COLO829 (cell line): ENCODE results near the gene NAA16.
"Not testable (repeated sequence)": the region's sequence is repeated elsewhere in the genome, so short reads cannot be mapped to it uniquely, and the experiment has no call there.

Experiments used
- DNase-seq: peaks from one replicate; pipeline ENCODE4 v3.0.0; 2012; ENCODE audit warnings: low spot score

The NAA16 gene

DNA sequence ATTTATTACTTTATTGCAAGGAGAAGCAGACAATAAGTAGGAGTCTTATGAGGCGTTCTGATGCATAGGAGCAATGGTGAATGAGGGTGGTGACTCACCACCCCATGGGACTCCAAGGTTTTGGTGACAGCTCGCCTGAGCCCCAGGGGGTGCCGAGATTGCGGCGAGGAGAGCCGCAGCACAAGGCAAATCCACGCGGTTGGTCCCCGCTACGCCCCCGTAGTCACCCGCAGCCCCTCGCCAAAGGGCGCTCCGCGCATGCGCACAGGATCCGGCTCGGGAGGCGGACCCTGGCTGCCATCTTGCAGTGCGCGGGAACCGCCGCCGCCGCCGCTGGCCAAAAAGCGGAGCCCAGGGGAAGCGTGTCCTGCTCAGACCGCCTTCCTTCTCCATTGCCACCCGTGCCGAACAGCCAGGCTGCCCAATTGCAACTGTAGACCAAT lies at the start of gene NAA16:
NAA16 (plus strand) TSS at position 305 of the 443 bp plus-strand sequence. CDS start 262 bp downstream, outside the sequence.
- DNase-seq, result peak; percentile 93

DNA sequence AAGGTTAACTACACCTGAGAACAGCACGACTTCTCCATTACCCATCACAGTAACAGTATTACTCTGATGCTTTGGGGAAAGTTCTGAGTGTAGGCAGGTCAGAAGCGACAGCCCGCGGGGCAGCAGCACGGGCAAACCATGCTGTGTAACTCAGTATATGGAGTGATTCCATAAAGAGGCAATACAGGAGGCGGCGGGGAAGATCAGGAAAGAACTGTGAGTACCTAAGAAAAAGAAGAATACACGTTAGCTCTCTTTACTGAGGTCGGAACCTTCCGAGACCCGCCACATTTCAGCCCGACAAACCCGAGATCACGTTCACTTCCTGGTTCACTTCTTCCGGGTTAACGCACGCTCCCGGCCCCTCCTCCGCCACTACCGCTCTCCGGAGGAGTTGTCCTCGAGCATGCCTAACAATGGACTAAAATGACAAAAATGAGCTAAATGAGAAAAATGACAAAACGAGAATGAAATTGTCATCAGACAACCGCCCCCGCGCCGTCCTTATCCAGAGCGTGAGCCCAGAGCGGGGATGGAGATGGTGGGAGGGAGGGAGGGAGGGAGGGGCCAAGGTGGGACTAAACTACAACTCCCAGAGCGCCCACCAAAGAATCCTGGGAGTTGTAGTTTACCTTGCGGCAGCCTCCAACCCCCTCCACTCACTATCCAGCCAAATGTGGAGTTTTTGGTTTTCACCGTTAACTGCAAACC lies 47.7 kb upstream of the NAA16 start, which contains the start of gene MTRF1:
MTRF1 (minus strand) TSS at position 316 of the 711 bp plus-strand sequence. CDS start 2,669 bp downstream, outside the sequence.
- peak; percentile 86 for DNase-seq

DNA sequence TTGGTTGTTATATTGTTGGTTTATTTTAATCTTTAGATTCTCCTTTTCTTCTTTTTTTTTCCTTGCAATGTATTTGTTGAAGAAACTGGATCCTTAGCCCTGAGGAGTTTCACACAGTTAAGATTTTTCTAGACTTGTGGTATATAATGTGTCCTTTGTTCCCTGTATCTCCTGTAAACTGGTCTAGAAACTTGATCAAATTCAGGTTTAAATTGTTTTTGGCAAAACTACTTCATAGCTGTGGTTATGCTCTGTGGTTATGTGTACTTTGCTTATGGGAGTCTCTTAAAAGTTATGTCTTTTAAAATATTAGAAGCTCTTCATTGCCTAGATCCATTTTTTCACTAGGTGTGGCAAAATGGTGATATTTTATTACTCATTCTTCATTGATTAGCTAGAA lies 44.0 kb upstream of the NAA16 start:
- DNase-seq, result peak; percentile 42

DNA sequence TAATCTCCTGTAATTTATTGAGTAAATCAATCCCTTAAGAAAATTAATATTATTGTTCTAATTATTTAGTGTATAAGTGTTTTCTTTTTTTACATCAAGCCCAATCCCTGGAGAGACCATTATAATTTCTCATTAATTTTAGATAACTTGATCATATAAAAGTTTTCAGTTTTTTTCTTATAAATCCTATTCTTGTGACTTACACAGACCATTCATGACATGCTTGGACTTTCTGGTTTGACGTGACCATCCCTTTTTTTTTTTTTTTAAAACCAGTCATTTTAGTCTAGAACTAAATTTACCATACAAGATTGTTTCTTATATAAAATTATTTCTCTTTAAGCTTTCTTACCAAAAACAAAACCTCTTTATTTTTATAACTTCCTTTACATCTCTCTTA lies 42.3 kb upstream of the NAA16 start:
- no peak for DNase-seq

DNA sequence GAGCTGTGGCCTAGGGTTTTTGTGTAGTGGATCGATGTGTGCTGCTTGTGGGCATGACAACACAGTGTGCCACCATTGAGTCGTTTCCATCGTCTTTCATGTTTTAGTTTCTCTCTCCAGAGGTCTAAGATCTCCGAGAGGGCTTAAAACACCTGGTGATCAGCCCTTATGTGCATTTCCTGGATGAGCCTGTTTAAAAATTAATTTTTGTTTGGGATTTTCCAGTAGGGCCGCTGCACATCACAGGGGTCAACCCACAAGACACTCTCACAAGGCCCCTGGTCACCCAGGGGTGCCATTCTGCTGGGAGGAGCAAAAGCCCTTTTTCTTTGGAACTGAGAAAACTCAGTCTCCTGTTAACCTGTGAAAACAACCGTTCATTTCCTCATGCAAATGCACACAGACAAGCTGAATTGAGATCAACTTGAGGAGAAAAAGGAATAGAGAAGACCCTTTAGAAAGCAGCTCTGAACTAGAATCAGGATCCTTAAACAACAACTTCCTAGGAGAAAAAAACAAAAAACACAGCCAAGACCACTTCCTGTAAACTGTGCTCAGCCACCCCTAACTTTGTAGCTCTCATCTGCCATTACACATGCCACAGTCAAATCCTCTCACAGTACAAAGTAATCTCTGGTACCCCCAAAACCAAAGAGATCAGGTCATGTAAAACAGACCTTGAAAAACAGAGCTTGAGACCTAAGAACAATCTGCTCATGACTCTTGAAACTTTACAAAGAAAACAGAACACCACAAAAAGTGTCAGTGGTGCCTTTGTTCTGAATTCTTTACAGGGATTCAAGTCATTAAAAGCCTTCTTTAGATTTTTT lies 39.4 kb upstream of the NAA16 start:
- DNase-seq, result no peak

DNA sequence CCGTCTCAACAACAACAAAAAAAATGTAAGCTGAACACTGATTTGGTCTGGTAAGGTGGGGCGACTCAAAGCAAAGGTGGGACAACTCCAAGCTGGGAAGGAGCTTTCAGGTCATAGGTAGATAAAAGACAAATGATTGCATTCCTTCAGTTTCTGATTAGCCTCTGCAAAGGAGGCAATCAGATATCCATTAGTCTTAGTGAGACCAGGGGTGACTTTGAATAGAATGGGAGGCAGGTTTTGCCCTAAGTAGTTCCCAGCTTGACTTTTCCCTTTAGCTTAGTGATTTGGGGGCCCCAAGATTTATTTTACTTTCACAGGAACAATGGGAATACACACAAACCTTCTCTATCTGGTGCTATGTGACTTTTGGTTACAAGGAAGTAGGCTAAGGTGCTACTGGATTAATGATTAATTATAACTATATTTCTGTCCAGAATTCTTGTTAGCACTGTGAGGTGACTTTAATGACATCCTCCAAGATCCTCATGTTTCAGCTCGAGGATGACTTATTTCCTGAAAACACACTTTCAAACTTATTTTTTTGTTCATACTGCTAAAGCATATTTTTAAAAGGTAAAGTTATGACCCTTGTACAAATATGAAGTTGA lies 37.1 kb upstream of the NAA16 start:
- DNase-seq, result no peak

DNA sequence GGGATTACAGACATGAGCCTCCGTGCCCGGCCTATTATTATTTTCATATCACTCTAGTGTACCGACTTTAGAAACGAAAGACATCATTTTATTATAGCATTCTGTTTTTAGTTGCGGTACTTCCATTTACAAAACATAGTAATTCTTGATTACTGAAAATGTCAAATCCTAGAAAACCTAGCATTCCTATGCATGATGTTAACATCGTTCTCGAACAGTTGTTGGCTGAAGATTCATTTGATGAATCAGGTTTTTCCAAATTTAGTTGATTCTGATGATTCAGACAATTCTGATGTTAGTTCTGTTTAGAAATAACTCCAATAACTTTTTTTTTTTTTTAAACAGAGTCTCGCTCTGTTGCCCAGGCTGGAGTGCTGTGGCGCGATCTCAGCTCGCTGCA lies 36.2 kb upstream of the NAA16 start:
- DNase-seq, result no peak

DNA sequence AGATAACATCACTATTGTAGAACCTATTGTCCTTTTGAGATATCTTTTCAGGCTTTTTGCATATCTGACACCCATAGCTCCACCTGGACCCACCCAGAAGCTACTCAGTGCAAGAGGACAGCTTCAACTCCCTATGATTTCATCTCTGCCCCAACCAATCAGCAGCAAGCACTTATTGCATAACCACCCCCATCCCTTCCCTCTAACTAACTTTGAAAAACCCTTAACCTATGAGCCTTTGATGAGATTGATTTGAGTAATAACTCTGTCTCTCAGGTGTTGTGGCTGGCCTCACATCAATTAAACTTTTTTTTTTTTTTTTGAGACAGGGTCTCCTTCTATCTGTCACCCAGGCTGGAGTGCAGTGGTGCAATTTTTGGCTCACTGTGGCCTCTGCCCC lies 34.2 kb upstream of the NAA16 start:
- DNase-seq, result no peak

DNA sequence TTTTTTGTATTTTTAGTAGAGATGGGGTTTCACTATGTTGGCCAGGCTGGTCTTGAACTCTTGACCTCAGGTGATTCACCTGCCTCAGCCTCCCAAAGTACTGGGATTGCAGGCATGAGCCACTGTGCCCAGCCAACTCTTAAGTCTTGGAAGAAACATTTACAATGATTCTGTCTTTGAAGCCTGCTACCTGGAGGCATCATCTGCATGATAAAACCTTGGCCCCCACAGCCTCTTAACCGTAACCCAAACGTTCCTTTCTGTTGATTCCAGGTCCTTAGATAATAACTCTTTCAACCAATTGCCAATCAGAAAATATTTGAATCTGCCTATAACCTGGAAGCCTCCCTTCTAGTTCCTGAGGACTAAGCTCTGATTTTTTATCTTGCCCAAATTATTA lies 31.9 kb upstream of the NAA16 start:
- not testable (repeated sequence) for DNase-seq

DNA sequence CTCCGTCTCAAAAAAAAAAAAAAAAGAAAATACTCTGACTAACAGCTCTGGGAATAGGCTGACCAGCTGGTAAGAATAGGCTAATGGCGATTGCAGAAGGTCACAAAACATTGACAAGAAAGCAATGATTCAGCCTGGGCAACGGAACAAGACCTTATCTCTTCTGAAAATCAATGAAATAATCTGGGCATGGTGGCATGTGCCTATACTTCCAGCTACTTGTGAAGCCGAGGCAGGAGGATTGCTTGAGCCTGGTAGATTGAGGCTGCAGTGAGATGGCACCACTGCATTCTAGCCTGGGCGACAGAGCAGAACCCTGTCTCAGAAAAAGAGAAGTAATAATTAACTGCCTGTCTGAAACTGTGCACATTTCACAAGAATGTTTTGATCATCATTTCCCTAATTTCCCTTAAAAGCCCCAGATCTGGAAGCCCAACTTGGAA lies 28.9 kb upstream of the NAA16 start:
- no peak for DNase-seq

DNA sequence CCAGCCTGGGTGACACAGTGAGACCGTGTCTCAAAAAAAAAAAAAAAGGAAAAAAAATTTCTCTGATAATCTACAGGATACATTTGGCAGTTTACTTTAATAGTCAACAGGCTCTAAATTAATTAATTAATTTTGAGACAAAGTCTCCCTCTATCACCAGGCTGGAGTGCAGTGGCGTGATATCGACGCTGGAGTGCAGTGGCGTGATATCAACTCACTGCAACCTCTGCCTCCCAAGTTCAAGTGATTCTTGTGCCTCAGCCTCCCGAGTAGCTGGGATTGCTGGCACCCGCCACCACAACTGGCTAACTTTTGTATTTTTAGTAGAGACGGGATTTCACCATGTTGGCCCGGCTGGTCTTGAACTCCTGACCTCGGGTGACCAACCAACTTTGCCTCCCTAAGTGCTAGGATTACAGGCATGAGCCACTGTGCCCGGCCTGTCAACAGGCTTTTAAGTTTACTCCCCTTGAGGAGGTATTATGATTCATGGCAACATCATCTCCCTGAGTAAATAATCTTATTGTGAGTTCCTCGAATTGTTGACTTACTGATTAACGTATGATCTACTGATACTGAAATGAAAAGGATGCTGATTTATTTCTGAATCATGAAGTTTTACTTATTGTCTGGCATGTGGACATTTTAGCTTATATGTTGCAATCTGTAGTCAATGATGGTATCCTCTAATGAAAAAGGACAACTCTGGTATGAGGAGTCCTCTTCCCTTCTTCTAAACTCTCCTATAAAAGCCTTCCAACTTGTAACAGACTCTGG lies 26.4 kb upstream of the NAA16 start:
- DNase-seq, result peak; percentile 14

DNA sequence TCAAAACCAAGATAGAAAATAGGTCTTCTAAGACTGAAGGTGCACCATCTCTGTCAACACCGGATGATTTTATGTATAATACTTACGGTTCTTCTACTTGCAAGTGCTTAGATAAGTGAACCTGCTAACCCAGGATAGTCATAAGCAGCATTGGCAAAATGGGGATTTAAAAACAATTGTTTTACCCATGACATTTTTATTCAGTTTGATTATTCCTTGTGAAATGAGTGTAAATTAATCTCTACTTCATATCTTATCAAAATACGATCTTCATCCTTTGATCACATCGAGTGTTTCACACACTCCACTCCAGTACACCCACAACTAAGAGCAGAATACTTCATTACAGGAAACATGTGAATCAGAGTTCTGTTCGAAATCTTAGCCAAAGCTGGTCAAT lies 24.7 kb upstream of the NAA16 start:
- no peak for DNase-seq

DNA sequence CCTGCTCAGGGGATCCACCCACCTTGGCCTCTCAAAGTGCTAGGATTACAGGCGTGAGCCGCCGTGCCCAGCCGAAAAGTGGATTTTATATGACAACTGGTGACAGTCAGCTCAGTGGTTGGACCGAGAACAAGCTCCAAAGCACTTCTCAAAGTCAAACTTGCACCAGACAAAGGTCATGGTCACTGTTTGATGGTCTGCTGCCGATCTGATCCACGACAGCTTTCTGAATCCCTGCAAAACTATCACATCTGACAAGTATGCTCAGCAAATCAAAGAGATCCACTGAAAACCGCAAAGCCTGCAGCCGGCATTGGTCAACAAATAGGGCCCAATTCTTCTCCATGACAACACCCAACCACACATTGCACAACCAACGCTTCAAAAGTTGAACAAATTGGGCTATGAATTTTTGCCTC lies 21.6 kb upstream of the NAA16 start:
- DNase-seq, result no peak

DNA sequence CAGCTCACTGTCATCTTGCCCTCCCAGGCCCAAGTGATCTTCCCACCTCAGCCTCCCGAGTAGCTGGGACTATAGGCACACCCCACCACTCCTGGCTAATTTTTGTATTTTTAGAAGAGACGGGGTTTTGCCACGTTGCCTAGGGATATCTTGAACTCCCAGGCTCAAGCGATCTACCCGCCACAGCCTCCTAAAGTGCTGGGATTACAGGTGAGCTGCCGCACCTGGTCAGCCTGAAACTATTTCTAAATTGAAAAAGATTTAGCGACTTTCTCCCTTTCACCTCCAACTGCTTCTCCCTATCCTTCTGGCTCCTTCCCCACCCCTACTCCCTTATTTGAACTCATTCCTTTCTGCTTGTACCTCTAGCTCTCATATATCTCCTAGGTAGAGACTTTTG lies 19.8 kb upstream of the NAA16 start:
- DNase-seq, result no peak

DNA sequence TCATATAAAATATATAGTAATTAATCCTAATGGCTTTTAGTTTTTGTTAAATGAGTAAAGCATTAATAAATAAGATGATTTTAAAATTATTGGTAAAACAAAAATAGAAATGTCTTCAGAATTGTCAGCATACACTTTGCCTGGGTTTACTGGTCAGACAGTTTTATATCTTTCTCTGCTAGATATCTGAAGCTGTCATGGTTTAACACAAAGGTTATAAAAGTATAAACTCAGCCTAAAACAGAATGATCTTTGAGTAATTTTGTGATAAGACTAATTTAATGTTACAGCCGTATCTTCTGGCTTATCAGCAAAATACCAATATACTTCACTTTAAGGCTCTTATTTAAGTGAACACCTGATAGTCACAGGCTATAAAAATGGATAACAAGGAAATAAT lies 17.8 kb upstream of the NAA16 start:
- no peak for DNase-seq

DNA sequence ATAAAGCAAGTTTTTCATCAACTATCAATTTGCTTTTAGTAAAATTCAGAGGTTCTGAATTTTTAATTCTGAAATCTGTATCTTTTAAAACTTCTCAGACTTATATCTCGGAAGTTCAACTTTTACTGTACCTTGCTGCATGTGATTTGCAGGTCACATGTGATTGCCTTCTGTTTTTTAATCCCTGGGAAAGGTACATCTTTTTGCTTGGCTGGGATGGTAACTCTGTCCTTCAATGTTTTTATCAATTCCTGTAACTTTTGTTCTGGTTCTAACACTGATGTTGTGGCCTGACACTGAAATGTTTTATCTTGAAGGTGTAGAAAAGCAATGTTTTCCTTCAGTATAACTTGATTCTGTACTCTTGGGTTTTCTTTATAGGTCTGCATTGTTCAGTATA lies 16.2 kb upstream of the NAA16 start:
- DNase-seq, result no peak

DNA sequence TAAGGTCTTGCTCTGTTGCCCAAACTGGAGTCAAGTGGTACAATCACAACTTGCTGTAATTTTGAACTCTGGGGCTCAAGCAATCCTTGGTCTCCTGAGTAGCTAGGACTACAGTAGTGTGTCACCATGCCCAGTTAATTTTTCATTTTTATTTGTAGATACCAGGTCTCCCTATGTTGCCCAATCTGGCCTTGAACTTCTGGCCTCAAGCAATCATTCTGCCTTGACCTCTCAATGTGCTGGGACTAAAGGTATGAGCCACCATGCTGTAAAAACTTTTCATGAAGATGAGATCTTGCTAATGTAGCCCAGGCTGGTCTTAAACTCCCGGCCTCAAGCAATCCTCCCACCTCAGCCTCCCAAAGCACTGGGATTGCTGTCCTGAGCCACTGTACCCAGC lies 15.1 kb upstream of the NAA16 start:
- DNase-seq, result no peak

DNA sequence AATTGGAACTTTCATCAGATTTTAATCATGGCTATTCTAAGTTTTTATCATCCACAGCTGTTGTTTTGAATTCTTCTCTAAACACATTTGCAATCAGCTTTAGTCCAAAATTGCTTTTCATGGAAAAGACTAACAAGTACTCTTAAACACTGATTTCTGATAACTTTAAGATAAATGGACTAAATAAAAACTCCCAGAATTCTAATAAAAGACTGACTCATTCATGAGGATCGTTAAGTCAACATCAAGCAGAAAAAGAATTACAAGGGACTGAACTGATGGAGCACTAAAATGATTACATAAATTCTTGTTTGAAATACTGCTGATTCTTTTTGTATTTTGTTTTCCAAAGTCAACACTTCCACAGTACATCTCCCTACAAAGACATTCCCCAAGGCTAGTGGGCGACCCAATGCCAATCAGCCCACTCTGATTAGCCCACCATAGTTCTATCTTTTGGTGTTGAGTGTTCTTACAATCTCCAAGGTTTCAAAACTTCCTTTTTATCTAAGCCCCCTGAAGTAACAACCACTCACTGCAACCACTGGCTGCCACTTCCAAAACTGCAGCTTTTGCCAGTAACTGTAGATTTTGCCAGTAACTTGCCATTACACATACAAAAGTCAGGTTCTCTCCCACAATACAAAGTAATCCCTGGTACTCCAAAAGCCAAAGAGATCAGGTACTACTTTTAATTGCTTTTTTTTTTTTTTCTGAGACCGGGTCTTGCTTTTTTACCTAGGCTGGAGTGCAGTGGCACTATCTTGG lies 14.0 kb upstream of the NAA16 start:
- no peak for DNase-seq

DNA sequence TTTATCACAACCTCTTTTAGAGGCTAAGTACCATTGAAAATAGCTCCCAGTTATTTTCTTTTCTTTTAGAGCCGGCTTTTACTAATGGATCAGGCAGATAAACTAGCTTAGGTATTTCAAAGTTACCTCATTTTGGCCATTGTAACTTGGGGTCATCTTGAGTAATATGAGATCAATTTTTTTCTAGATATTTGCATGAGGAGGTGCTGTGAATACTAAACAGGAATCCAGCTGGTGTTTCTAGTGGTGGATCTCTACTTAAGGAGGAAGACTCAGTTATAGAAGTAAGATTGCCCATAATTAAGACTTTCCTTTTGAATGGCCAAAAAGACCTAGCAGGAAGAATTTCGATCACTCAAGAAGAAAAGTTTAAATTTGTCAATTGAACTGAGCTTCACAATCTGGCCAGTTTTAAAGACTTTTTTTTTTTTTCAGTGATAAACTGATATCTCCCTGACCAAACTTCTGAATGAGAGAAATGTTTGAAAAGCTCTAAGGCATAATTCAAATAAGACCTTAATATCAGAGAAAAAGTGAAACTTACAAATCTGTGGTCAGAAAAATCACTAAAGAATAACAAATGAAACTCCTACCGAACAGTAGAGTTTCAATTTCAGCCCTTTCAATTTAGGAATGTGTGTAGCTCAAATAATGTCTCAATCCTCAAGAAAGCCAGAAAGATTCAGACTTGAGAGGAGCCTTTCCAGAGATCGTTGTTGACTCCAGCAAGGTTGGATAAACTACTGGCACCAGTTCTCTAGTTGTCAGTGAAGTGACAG lies 11.6 kb upstream of the NAA16 start:
- DNase-seq, result no peak

DNA sequence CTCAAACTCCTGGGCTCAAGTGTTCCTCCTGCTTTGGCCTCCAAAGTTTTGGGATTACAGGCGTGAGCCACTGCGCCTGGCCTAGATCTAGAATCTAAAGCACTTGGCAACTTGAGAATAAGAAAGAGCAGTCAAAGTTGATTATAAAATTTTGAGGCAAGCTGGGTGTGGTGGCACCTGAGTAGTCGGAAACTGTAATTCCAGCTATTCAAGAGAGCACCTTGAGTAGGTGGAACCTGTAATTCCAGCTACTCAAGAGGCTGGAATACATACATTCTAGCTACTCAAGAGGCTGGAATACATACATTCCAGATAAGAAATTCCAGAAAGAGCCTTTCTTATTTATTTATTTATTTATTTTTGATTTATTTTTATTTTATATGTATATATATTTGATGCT lies 8.3 kb upstream of the NAA16 start:
- DNase-seq, result no peak
